Right ventricle myocardium inferior (tissue), 1 donor: ENCODE measurements around the gene STXBP3. TPM values are rescaled to one million over a fixed set of nuclear protein-coding genes. Genes with fewer than 3 reads are reported as not detected.
"Not testable (repeated sequence)": the region's sequence is repeated elsewhere in the genome, so short reads cannot be mapped to it uniquely, and the experiment has no call there.

Source experiments
- ATAC-seq: fragments of 200-7000 bp; cut with Tn5 transposase; one replicate; pipeline ENCODE4 v1.9.1; 2020; ENCODE audit warnings: mild to moderate bottlenecking, moderate library complexity
- DNase-seq: peaks from one replicate; pipeline ENCODE4 v3.0.0; 2021; ENCODE audit errors: missing footprints
- intact Hi-C: fragments of 100-400 bp; cut with DNase I; formaldehyde crosslinking; loops from one replicate; pipeline ENCODE4 v1.11.0; 2022
- total RNA-seq: library from RNA; stranded (reverse); fragmentation: NEBNext Ultra II Directional; extraction: Animal tissue kit (Norgen Biotek cat#: 25700); gene quantifications from one replicate; pipeline ENCODE4 v1.2.1, GENCODE V29; 2021
- donor health status: DM: no; HTN: yes; CAD: no; lungs with severe emphysema.

Gene STXBP3
- total RNA-seq, 1 donor from 2014 or later, result 24.1 TPM

- DNase-seq, intact Hi-C loops, ATAC-seq: not testable (repeated sequence)
Observed at GRCh38 chr1:108781575-108781944, 35.1 kb downstream of the STXBP3 start.

- DNase-seq (no peak), ATAC-seq (no peak)
- intact Hi-C loops, result no loop called here
Observed at GRCh38 chr1:108785264-108785663, 38.8 kb downstream of the STXBP3 start.

- intact Hi-C loops, result no loop called here
- DNase-seq (no peak), ATAC-seq (no peak)
Observed at GRCh38 chr1:108785880-108786279, 39.4 kb downstream of the STXBP3 start.

GRCh38 chr1:108791790-108792189 is 45.3 kb downstream of the STXBP3 start:
- DNase-seq (no peak), ATAC-seq (no peak)
- intact Hi-C loops, result no loop called here

- no peak for ATAC-seq
- intact Hi-C loops, result no loop called here
Observed at GRCh38 chr1:108792420-108792819, 45.9 kb downstream of the STXBP3 start.

GRCh38 chr1:108799001-108799400 is 52.5 kb downstream of the STXBP3 start:
- ATAC-seq (no peak), DNase-seq (no peak)

More at GRCh38 chr1:108792420-108792819, 45.9 kb downstream of the STXBP3 start:
- no peak for DNase-seq

GRCh38 chr1:108801101-108801500 is 54.6 kb downstream of the STXBP3 start:
- DNase-seq, result no peak
- intact Hi-C loops, result no loop called here
- ATAC-seq, result no peak

More at GRCh38 chr1:108799001-108799400, 52.5 kb downstream of the STXBP3 start:
- intact Hi-C loops, result no loop called here

DNA sequence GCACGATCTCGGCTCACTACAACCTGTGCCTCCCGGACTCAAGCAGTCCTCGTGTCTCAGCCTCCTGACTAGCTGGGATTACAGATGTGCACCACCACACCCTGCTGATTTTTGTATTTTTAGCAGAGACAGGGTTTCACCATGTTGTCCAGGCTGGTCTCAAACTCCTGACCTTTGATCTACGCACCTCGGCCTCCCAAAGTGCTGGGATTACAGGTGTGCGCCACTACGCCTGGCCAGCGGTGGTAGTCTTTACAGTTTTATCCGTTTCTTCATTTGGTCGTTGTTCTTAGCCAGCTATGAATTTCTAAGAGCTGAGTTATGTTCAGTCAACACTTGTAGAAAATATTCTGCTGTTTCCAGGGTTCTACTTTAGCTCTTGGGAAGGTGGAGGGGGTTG is 57.1 kb downstream of the STXBP3 start:
- intact Hi-C loops, result no loop called here
- DNase-seq, result no peak
- no peak for ATAC-seq

- intact Hi-C loops, result no loop called here
Observed at GRCh38 chr1:108808438-108808837, 62.0 kb downstream of the STXBP3 start.

GRCh38 chr1:108811611-108812010 is 65.1 kb downstream of the STXBP3 start:
- intact Hi-C loops, result no loop called here
- DNase-seq (no peak), ATAC-seq (no peak)

More at GRCh38 chr1:108808438-108808837, 62.0 kb downstream of the STXBP3 start:
- DNase-seq (no peak), ATAC-seq (no peak)

DNA sequence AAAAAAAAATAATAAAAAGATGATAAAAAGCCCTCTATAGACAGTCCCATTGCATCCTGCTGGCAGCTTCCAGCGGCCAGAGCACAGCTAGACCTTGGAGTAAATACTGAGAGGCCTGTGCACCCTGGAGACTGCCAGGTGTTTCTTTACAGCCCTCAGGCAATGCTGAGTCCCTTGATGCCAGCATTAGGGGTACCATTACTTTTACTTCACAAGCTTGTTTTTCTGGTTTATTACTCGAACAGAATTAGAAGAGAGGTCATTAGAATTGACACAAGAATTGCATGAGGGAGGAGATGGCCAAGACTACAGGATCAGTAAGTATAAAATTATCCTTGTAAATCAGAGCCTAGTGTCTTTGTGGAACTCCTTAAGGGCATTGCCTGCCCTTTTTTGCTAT is 66.9 kb downstream of the STXBP3 start:
- no peak for DNase-seq
- ATAC-seq, result no peak
- intact Hi-C loops, result no loop called here

GRCh38 chr1:108814343-108815125 is 68.1 kb downstream of the STXBP3 start:
- ATAC-seq, result peak; percentile 64
- intact Hi-C loops, result no loop called here

GRCh38 chr1:108815566-108815965 is 69.1 kb downstream of the STXBP3 start:
- DNase-seq, result no peak
- intact Hi-C loops, result no loop called here

More at GRCh38 chr1:108814343-108815125, 68.1 kb downstream of the STXBP3 start:
- no peak for DNase-seq

DNA sequence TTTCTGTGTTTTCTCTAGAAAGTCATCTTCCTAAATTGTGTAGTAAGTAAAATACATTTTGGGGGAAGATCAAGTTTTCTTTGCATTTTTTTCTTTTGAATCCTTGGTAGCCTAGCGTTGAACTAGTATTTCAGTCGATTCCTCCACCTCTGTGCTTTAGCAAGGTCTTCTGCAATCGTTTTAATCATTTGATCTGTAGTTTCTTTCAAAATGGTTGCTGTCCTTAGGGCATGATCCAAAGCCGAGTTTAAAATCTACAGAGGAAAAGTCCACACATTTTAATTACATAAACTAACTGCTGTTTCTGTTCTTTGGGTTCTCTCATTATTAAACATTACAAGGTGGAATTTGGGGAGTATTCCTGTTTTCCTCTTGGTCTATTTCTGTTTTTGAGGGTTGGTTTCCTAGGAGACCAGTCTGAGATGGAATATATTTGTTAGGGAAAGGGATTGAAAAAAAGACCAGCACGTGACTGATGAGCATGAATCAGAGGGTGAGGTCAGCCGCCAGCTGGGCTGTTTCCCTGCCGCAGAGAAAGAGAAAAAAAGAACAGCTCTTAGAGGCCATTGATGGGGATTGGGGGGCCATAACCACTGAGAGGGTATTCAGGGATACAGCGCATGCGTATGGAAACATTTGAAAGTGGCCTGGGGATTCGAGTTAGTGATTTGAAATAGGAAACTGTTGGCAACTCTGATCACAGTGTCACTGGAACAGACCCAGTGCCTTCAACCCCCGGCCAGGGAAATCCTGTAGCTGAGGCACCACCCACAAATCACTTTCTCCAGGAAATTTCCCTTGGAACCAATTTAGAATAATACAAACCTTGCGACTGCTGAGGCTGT is 69.8 kb downstream of the STXBP3 start:
- ATAC-seq (peak; percentile 79), DNase-seq (peak; percentile 87)
- intact Hi-C loops, result no loop called here

More at GRCh38 chr1:108815566-108815965, 69.1 kb downstream of the STXBP3 start:
- ATAC-seq, result no peak

GRCh38 chr1:108817016-108817415 is 70.5 kb downstream of the STXBP3 start:
- peak; percentile 33 for ATAC-seq
- no peak for DNase-seq
- intact Hi-C loops, result no loop called here

- DNase-seq (no peak), ATAC-seq (no peak)
- intact Hi-C loops, result no loop called here
Observed at GRCh38 chr1:108817811-108818210, 71.3 kb downstream of the STXBP3 start.

GRCh38 chr1:108819878-108820277 is 73.4 kb downstream of the STXBP3 start:
- ATAC-seq (no peak), DNase-seq (no peak)
- intact Hi-C loops, result no loop called here

DNA sequence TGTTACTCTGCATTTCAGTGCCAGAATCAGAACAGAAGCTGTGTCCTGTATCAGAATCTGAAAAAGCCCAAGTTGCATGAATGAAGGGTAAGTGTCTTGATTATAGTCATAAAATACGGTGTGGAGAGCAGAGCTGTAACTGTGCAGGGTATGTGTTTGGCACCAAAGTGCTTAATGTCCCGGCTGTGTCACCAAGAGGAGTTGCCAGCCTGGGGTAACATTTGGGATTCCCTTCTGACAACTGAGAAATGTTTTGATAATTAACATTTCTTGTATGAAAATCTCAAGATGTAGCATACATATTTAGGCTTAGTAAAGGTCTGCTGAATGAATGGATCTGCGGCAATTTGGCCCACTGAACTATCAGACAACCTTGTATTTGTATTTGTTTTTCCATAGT is 77.2 kb downstream of the STXBP3 start:
- intact Hi-C loops, result no loop called here
- ATAC-seq, result no peak
- DNase-seq, result no peak

DNA sequence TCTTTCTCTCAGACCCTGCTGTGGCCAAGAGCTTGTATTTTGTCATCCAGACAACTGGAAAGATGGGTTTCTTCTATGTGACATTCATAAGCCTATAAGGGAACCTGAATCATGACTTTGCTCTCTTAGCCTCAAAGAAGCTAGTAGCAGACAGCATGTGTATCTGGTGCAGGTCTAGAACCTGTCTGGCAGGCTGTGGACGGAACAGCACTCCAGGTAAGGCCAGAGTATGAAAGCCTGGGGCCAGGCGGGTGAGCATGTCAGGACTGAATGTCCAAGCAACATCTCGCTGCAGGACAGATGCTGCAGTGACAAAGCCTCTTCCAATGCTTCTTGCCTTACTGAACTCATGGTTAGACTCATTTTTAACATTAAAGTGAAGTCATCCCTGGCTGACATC is 77.6 kb downstream of the STXBP3 start:
- no peak for DNase-seq
- ATAC-seq, result no peak
- intact Hi-C loops, result no loop called here
